NCI-H1436 treated with DMSO at 0.1 percent for 48 hours (cell line): ENCODE data around the gene CTDSPL.

Experiments
- DNase-seq: peaks from one replicate; lab custom pipeline; 2025; lab: John Stamatoyannopoulos, UW

The CTDSPL gene

GRCh38 chr3:38002940-38003339, 141.3 kb downstream of the CTDSPL start:
- DNase-seq = no peak

- no peak for DNase-seq
Measured at GRCh38 chr3:38003371-38003816, 141.7 kb downstream of the CTDSPL start.

- no peak for DNase-seq
Measured at GRCh38 chr3:38003817-38004414, 142.2 kb downstream of the CTDSPL start.

DNA sequence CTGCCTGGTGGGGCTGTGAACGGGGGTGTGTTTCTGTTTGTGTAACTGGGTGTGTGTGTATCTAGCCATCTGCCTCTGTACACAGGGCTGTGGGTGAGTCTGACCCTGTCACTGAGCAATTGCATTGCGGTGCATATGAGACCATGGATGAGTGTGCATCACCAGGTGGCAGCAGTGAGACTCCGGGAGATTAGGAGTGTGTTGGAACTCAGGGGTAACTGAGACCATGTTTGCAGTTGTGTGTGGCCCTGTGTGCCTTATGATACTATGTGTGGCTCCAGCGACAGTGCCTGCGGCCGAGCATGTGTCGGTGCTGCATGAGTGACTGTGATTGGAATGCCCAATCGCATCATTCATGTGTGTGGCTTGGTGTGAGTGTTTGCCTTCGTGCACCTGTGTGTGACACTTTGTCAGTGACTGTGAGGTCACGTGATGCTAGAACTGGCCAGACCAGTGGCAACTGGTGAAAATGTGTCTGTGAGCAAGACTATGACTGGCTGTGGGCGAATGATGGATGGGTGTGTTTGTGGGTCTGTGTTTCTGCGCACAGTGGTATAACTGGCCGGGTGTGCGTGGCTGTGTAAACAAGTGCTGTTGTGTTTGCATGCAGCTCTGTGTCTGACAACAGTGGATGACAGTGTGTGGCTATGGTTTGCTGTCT, 142.9 kb downstream of the CTDSPL start:
- no peak for DNase-seq

DNA sequence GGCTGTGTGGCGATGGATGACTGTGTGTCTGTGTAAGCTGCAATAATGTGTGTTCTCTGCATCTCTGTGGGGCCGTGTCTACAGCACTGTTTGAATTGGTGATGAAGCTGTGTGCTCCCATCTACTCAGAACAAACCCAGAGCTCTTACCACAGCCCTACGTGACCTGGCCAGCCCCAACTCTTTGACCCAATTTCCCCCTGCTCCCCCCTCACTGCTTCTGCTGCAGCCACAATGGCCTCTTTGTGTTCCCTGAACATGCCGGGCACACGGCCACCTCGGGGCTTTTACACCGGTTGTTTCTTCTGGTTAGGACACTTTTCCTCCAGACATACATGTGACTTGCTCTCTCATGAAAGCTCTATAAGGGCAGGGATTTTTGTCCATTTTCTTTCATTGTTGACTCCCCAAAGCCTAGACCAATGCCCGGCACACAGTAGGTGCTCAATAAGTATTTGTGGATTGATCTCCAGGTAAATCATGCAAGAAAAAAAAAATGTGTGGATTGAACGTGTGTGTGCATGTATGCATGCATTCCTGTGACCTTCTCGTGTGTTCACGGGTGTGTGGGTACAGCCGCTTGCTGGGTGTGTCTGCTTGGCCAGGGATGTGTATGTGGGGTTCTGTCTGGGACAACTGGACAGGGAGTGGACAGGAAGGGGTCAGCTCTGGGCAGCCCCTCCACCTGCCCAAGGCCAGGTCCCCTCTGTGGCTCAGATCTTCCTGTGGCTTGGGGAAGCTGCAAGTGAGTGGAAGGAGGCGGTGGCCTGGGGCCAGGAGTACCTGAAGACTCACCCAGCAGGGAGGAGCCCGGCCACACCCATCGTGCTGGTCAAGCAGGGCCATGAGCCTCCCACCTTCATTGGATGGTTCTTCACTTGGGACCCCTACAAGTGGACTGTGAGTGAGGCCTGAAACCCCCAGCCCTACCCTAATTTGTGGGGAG, 143.7 kb downstream of the CTDSPL start:
- no peak for DNase-seq

GRCh38 chr3:38006031-38006430, 144.4 kb downstream of the CTDSPL start:
- DNase-seq = no peak

GRCh38 chr3:38006445-38006995, 144.8 kb downstream of the CTDSPL start:
- no peak for DNase-seq

DNA sequence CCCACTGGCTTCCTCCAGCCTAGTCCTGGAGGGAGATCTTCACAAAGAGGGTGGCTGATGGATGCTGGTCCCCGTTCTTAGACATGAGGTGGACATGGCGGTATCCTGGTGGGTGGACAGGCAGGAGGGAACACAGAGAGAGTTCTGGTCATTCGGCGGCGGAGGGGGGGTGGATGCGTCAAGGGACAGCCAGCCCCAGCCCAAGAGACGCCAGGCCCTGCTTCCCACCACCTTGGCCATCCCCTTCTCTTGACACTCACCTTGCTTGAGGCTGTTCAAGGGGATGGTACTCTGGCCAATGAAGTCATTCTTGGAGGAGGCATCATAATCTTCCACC, 146.0 kb downstream of the CTDSPL start:
- no peak for DNase-seq

GRCh38 chr3:38008191-38008701, 146.6 kb downstream of the CTDSPL start:
- DNase-seq = no peak

GRCh38 chr3:38008971-38009580, 147.4 kb downstream of the CTDSPL start:
- DNase-seq = no peak

DNA sequence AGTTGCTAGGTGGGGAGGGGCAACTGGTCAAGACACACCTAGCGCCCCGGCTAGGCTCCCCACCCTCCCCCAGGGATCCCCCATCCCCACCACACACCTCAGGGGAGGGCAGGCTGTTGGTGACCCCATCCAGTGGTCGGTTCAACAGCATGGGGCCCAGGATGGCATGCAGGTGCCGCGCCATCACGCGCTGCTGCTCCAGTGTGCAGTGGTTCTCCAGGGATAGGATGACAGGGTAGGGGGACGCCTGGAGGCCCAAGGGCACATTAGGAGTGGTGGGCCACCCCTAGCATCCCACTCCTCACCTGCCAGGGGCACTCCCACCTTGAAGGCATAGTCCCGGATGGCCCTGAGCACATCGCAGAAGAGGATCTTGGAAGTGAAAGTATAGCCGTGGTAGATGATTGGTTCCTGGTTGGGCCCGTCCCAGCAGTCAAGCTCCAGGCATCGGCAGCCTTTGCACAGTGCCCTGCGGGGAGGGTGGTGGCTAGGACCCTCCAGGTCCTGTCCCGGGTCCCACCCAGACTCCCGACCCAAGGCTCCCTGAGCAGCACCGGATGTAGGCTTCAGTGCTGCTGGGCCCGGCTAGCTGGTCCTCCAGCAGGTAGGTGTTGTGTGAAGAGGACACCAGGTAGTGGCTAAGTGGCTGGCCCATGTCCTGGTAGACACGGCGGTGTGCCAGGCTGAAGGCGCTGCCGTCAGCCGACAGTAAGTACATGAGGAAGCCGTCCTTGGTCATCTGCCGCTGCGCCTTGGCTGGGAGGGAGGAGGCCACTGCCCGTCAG, 148.3 kb downstream of the CTDSPL start:
- no peak for DNase-seq

DNA sequence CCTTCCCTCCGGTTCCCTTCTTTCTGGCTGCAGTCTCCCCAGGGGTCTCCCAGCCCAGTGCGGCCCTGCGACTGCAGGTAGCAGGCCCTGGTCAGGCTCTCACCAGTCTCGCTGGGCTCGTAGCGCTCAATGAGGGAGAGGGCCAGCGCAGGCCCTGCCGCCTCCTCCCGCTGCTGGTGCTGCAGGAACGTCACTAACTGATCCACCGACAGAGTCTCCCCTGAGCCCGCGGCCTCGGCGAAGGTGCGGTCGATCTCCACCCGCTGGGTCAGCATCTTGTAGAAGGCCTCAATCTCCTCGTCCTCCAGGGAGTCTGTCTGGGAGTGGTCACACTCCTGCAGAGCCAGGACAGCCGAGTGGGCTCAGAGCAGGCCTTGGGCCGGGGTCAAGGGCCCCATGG, 149.4 kb downstream of the CTDSPL start:
- no peak for DNase-seq

GRCh38 chr3:38015485-38015884, 153.8 kb downstream of the CTDSPL start:
- no peak for DNase-seq

GRCh38 chr3:38015984-38016383, 154.3 kb downstream of the CTDSPL start:
- DNase-seq = no peak

- DNase-seq = no peak
Measured at GRCh38 chr3:38016410-38016809, 154.7 kb downstream of the CTDSPL start.

DNA sequence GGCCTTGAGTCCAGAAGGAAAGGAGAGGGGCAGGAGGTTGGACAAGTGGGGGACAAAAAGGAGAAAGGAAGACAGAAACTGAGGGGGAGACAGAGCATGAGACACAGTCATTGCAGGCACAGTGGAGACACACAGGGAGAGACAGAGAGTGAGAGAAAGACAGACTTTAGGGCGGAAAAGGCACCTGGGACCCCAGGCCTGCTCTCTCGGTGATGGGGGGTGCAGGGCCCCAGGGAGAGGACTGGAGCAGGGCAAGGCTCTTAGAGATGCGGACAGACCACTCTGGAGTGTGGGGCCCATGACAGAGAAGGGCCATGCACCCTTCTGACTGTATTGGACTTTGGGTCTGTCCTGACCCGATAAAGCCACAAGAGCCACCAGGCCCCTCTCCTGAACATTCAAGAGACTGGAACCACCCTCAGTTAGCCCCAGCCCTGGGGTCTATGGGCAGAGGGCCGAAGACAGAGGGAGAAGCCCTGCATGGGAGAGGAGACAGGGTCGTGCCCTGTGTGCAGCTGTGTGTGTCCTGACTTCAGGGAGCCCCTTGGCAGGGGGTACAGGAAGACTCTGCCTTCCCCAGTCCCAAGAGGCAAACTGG, 155.3 kb downstream of the CTDSPL start:
- no peak for DNase-seq

DNA sequence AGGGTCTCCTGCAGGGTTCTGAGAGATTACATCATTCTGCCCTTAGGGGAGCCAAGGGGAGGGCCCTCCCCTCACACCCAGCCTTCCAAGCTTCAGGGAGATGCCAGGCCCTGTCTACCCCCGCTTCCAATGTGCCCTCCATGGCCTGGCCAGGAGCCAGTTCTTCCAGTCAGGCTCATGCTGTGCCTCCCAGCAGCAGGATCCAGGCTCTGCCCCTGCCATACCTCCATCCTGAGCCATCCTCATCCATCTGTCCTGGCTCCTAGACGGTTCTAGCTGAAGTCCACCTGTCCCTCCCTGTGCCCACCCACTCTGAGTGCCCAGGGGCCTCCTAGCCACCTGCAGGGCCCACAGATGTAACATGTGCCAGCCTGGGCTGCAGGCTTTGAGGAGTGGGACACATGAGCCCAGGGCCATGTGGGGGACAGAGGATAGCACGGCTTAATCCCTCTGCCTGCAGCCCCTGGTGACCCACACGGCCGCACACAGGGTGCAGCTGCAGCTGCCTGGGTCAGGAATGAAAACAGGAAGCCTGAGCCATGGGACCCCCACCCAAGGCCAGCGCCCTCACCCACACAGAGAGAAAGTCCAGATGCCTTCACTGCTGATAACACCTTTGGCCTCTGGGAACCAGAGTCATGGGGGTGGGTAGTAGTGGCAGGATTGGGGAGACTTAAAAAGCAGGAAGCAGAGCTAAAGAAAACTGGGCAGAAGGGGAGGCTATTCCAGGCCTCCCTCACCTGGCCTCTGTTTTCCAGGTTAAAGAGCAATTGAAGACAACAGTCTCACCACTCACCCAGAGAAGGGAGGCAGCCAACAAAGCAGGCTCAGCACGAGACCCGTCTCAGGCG, 156.0 kb downstream of the CTDSPL start:
- DNase-seq = no peak

DNA sequence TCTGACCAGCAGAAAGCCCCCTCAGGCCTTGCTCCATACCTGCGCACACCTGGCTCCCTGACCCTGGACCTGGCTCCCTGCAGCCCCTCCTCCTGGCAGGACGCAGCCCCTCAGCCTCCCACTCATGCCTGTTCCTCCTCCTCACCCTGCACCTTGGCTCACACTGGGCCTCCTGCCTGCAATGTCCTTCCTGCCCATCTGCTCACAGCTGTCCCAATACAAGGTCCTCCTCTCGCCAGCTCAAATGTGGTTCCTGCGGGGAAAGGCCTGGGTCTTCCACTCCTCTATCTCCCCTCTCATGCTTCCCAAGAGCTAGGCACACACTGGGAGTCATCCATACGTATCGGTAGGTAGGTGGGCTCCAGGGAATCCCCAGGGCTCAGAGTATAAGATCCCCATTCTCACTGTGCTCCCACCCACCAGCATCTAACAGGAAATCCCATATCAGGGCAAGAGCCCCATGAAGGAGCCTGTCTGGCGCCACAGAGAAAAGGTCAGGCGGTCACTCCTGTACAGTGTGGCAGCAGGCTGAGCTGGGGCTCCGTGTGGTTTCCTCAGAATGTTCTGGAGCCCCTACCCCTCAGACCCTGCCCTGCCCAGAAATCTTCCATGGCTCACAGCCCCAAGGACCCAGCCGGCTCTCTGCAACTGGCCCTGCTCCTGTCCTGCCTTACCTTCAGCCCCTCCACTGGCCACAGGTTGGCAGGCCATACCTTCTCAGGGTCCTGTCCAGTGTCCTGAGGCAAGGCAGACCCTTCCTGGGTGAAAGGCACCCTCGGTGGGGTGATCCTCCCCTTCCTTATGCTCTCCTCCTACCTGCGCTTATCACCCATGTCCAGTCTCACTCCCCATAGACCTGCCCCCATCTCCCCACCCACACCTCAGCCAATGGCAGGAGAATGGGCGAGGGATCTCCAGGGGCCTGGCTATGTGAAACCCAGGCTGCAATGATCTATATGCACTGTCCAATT, 156.9 kb downstream of the CTDSPL start:
- no peak for DNase-seq
